WTC11 (cell line): ENCODE measurements around the gene PRXL2A. TPM values are rescaled to one million over a fixed set of nuclear protein-coding genes. Genes with fewer than 3 reads are reported as not detected.

Experiments
- ATAC-seq: fragments of 200-7000 bp; cut with Tn5 transposase; 2 replicates; pipeline ENCODE4 v1.10.0; 2021; ENCODE audit warnings: mild to moderate bottlenecking, moderate library complexity
- CTCF ChIA-PET: fragments of 300-600 bp; sonication (Branson Sonifier 250); formaldehyde crosslinking; loops from one replicate; lab custom pipeline; 2021; ENCODE audit warnings: antibody characterized with exemption; lab: Charles Lee
- POLR2A ChIA-PET: fragments of 350-600 bp; sonication (Branson Sonifier 250); formaldehyde crosslinking; loops from one replicate; lab custom pipeline; 2021; ENCODE audit warnings: antibody characterized with exemption; lab: Charles Lee
- DNase-seq: peaks from one replicate; pipeline ENCODE4 v3.0.0; 2021; ENCODE audit warnings: low spot score
- H3K27ac Mint-ChIP-seq: 2 replicates; pipeline ENCODE4 v1.8.0; 2021; ENCODE audit warnings: mixed read lengths
- H3K27me3 Mint-ChIP-seq: 2 replicates; pipeline ENCODE4 v1.8.0; 2021; ENCODE audit warnings: low read depth, mild to moderate bottlenecking, moderate library complexity, mixed read lengths
- H3K36me3 Mint-ChIP-seq: 2 replicates; pipeline ENCODE4 v1.8.0; 2021; ENCODE audit warnings: mixed read lengths
- H3K4me1 Mint-ChIP-seq: 2 replicates; pipeline ENCODE4 v1.8.0; 2022; ENCODE audit warnings: mixed read lengths
- H3K4me3 Mint-ChIP-seq: 2 replicates; pipeline ENCODE4 v1.8.0; 2021; ENCODE audit warnings: mild to moderate bottlenecking, moderate library complexity, mixed read lengths
- H3K9me3 Mint-ChIP-seq: 2 replicates; pipeline ENCODE4 v1.8.0; 2021; ENCODE audit warnings: mixed read lengths
- AFF4 ChIP-seq: sonication (generic); formaldehyde crosslinking; IDR thresholded peaks from 2 replicates; pipeline ENCODE4 v1.8.1; 2023; ENCODE audit warnings: mild to moderate bottlenecking, missing genetic modification reagents, borderline replicate concordance
- AR ChIP-seq: fragments of 250-450 bp; sonication (Bioruptor Pico); IDR thresholded peaks from 2 replicates; pipeline ENCODE4 v1.9.0; 2021; ENCODE audit warnings: mild to moderate bottlenecking
- ARID4B ChIP-seq: sonication (generic); formaldehyde crosslinking; IDR thresholded peaks from 2 replicates; pipeline ENCODE4 v1.8.0; 2023; ENCODE audit warnings: missing genetic modification reagents, mild to moderate bottlenecking, borderline replicate concordance
- CBFB ChIP-seq: sonication (generic); formaldehyde crosslinking; IDR thresholded peaks from 2 replicates; pipeline ENCODE4 v1.8.1; 2022; ENCODE audit warnings: mild to moderate bottlenecking, low read depth, missing genetic modification reagents
- CDX4 ChIP-seq: fragments of 250-450 bp; sonication (Bioruptor Pico); IDR thresholded peaks from 2 replicates; pipeline ENCODE4 v1.9.0; 2021; ENCODE audit warnings: moderate library complexity, mild to moderate bottlenecking, inconsistent platforms, borderline replicate concordance
- CREM ChIP-seq: sonication (generic); formaldehyde crosslinking; IDR thresholded peaks from 2 replicates; pipeline ENCODE4 v1.8.1; 2022; ENCODE audit warnings: mild to moderate bottlenecking, missing genetic modification reagents, moderate library complexity
- IRF1 ChIP-seq: sonication (generic); formaldehyde crosslinking; IDR thresholded peaks from 2 replicates; pipeline ENCODE4 v1.8.0; 2023; ENCODE audit warnings: missing genetic modification reagents
- JUN ChIP-seq: sonication (generic); formaldehyde crosslinking; IDR thresholded peaks from 2 replicates; pipeline ENCODE4 v1.8.0; 2023; ENCODE audit warnings: mild to moderate bottlenecking, missing genetic modification reagents
- MXD4 ChIP-seq: fragments of 250-450 bp; sonication (Bioruptor Pico); IDR thresholded peaks from 2 replicates; pipeline ENCODE4 v1.8.0; 2021; ENCODE audit warnings: mild to moderate bottlenecking, moderate library complexity, borderline replicate concordance
- NFATC4 ChIP-seq: fragments of 250-450 bp; sonication (Bioruptor Pico); IDR thresholded peaks from 2 replicates; pipeline ENCODE4 v1.9.0; 2021; ENCODE audit warnings: mild to moderate bottlenecking
- NR1H2 ChIP-seq: sonication (generic); formaldehyde crosslinking; IDR thresholded peaks from 2 replicates; pipeline ENCODE4 v1.9.0; 2021; ENCODE audit warnings: mild to moderate bottlenecking, moderate library complexity, missing genetic modification reagents
- NR3C1 ChIP-seq: sonication (generic); formaldehyde crosslinking; conservative IDR thresholded peaks from 2 replicates; pipeline ENCODE4 v1.8.1; 2023; ENCODE audit warnings: low read depth, mild to moderate bottlenecking, missing genetic modification reagents
- OVOL2 ChIP-seq: fragments of 250-450 bp; sonication (Bioruptor Pico); IDR thresholded peaks from 2 replicates; pipeline ENCODE4 v1.9.0; 2021; ENCODE audit warnings: mild to moderate bottlenecking, borderline replicate concordance
- PRDM15 ChIP-seq: sonication (generic); formaldehyde crosslinking; IDR thresholded peaks from 2 replicates; pipeline ENCODE4 v1.8.0; 2022; ENCODE audit warnings: missing genetic modification reagents
- SMAD4 ChIP-seq: sonication (generic); formaldehyde crosslinking; IDR thresholded peaks from 2 replicates; pipeline ENCODE4 v1.8.0; 2022; ENCODE audit warnings: mild to moderate bottlenecking, missing genetic modification reagents
- SOX15 ChIP-seq: fragments of 250-450 bp; sonication (Bioruptor Pico); IDR thresholded peaks from 2 replicates; pipeline ENCODE4 v1.9.0; 2021; ENCODE audit warnings: mild to moderate bottlenecking
- SP1 ChIP-seq: sonication (generic); formaldehyde crosslinking; conservative IDR thresholded peaks from 2 replicates; pipeline ENCODE4 v1.8.1; 2022; ENCODE audit warnings: missing genetic modification reagents
- TP53 ChIP-seq: sonication (generic); formaldehyde crosslinking; IDR thresholded peaks from 2 replicates; pipeline ENCODE4 v1.8.1; 2023; ENCODE audit warnings: mild to moderate bottlenecking, missing genetic modification reagents
- USF2 ChIP-seq: sonication (generic); formaldehyde crosslinking; IDR thresholded peaks from 2 replicates; pipeline ENCODE4 v1.8.1; 2023; ENCODE audit warnings: mild to moderate bottlenecking, missing genetic modification reagents, moderate library complexity
- ZBTB21 ChIP-seq: sonication (generic); formaldehyde crosslinking; IDR thresholded peaks from 2 replicates; pipeline ENCODE4 v1.8.1; 2023; ENCODE audit warnings: mild to moderate bottlenecking, missing genetic modification reagents, borderline replicate concordance
- total RNA-seq: library from RNA; stranded (reverse); gene quantifications from 3 replicates; pipeline ENCODE4 v1.2.3, GENCODE V29; 2021

PRXL2A gene
- total RNA-seq, 1 experiment from 2014 or later, result 46.6 TPM

- TF ChIP-seq ARID4B (CRISPR knock-in tag) (no peak), AFF4 (CRISPR knock-in tag) (no peak), PRDM15 (no peak)
- TF ChIP-seq, all 79 proteins: peak for 0
Observed at GRCh38 chr10:80458263-80458625, 49.9 kb downstream of the PRXL2A start (continued).

GRCh38 chr10:80458638-80459037, 50.3 kb downstream of the PRXL2A start:
- no peaks in the 10 kb centered on the region for H3K36me3 Mint-ChIP-seq
- no peaks in the 10 kb centered on the region for H3K27me3 Mint-ChIP-seq
- ChIA-PET CTCF (interaction anchor here (0.7 to 34.2 kb wide), 11 partner anchors 9 to 518 kb away, joined by 3 to 802 read pairs (median 4); no protein-coding TSS in a partner anchor), POLR2A (interaction anchor here (3.5 kb wide), 1 partner anchor 50 kb away, joined by 12 read pairs; the partner anchor contains the start of gene PRXL2A)
- no peak for DNase-seq
- H3K4me3 Mint-ChIP-seq, result peak overlapping the region; percentile 40
- no peaks in the 10 kb centered on the region for H3K9me3 Mint-ChIP-seq
- no peak for ATAC-seq
- H3K27ac Mint-ChIP-seq, result peak overlapping the region; percentile 87
- H3K4me1 Mint-ChIP-seq, result peaks cover 75% of the 10 kb centered on the region
- no peak for TF ChIP-seq OVOL2 (CRISPR knock-in tag)
- no peak for TF ChIP-seq MXD4 (CRISPR knock-in tag)
- no peak for TF ChIP-seq JUN
- TF ChIP-seq USF2, result no peak
- TF ChIP-seq IRF1 (CRISPR knock-in tag), result no peak
- no peak for TF ChIP-seq NFATC4 (CRISPR knock-in tag)
- TF ChIP-seq CREM, result no peak
- no peak for TF ChIP-seq SP1
- TF ChIP-seq NR1H2 (CRISPR knock-in tag), result no peak
- no peak for TF ChIP-seq SOX15 (CRISPR knock-in tag)
- no peak for TF ChIP-seq TP53 (CRISPR knock-in tag)
- no peak for TF ChIP-seq CDX4 (CRISPR knock-in tag)
- no peak for TF ChIP-seq NR3C1 (CRISPR knock-in tag)
- no peak for TF ChIP-seq CBFB (CRISPR knock-in tag)
- TF ChIP-seq AR (CRISPR knock-in tag), result no peak
- TF ChIP-seq ZBTB21 (CRISPR knock-in tag), result no peak
- no peak for TF ChIP-seq SMAD4
